ENCODE results near the gene PARP6. TPM values are rescaled to one million over a fixed set of nuclear protein-coding genes. Genes with fewer than 3 reads are reported as not detected.

The PARP6 gene
- total and polyA plus RNA-seq, 9 of the 15 experiments (the other 6 are each of a cell fraction or from before 2014, with no cell fraction given) = 14.8 to 83.2 (median 28.3) TPM

GRCh38 chr15:72319360-72319984 is 47.1 kb upstream of the PARP6 start (continued):
- TF ChIP-seq BRF1 (IDR thresholded peaks at IDR 0.05; ENCODE audit: borderline replicate concordance, extremely low read depth, insufficient read length) (no peak), SRSF3 (IDR thresholded peaks at IDR 0.05; ENCODE audit: insufficient read depth, low read length) (no peak), HDAC2 (IDR thresholded peaks at IDR 0.05) (0 out of 2 replicates have a peak, but pooled peaks have one; percentile 22), PRMT5 (CRISPR knock-in tag; IDR thresholded peaks at IDR 0.05) (peak; percentile 83; the same call in 1 of the 2 replicates), PTRF (tag; IDR thresholded peaks at IDR 0.05) (no peak), KAT8 (IDR thresholded peaks at IDR 0.05; ENCODE audit: low read depth) (no peak), GABPA (tag; conservative IDR thresholded peaks at IDR 0.05; ENCODE audit: low read depth) (no peak), PCBP2 (IDR thresholded peaks at IDR 0.05; ENCODE audit: low read depth, low read length, poor library complexity, severe bottlenecking) (no peak), POLR2A (conservative IDR thresholded peaks at IDR 0.05) (no peak), POLR3A (IDR thresholded peaks at IDR 0.05; ENCODE audit: borderline replicate concordance, extremely low read depth, insufficient read depth, insufficient read length) (no peak), MCM5 (IDR thresholded peaks at IDR 0.05; ENCODE audit: low read depth) (no peak), ATF7 (IDR thresholded peaks at IDR 0.05) (no peak), RBFOX2 (IDR thresholded peaks at IDR 0.05; ENCODE audit: low read depth, low read length) (0 out of 2 replicates have a peak, but pooled peaks have one; percentile 14), HDAC3 (IDR thresholded peaks at IDR 0.05; ENCODE audit: borderline replicate concordance, partially characterized antibody) (no peak), DIDO1 (tag; IDR thresholded peaks at IDR 0.05; ENCODE audit: low read depth) (no peak), ZBTB8A (IDR thresholded peaks at IDR 0.05; ENCODE audit: partially characterized antibody) (no peak), FIP1L1 (IDR thresholded peaks at IDR 0.05; ENCODE audit: low read depth, low read length, poor library complexity, severe bottlenecking) (peak; percentile 23), SAFB (IDR thresholded peaks at IDR 0.05; ENCODE audit: borderline replicate concordance, low read depth, low read length) (0 out of 2 replicates have a peak, but pooled peaks have one; percentile 33), SP1 (CRISPR knock-in tag; IDR thresholded peaks at IDR 0.05) (peak; percentile 10; the same call in 1 of the 2 replicates), ZNF124 (CRISPR knock-in tag; IDR thresholded peaks at IDR 0.05) (peak; percentile 84; the same call in 1 of the 2 replicates), ZNF57 (CRISPR knock-in tag; IDR thresholded peaks at IDR 0.05) (no peak), ZNF551 (CRISPR knock-in tag; IDR thresholded peaks at IDR 0.05) (no peak), ZNF444 (CRISPR knock-in tag; IDR thresholded peaks at IDR 0.05) (no peak), EP400 (IDR thresholded peaks at IDR 0.05) (no peak), ZNF274 (IDR thresholded peaks at IDR 0.05; ENCODE audit: borderline replicate concordance, low read depth, low read length) (no peak)
- TF ChIP-seq, protein P1, sequence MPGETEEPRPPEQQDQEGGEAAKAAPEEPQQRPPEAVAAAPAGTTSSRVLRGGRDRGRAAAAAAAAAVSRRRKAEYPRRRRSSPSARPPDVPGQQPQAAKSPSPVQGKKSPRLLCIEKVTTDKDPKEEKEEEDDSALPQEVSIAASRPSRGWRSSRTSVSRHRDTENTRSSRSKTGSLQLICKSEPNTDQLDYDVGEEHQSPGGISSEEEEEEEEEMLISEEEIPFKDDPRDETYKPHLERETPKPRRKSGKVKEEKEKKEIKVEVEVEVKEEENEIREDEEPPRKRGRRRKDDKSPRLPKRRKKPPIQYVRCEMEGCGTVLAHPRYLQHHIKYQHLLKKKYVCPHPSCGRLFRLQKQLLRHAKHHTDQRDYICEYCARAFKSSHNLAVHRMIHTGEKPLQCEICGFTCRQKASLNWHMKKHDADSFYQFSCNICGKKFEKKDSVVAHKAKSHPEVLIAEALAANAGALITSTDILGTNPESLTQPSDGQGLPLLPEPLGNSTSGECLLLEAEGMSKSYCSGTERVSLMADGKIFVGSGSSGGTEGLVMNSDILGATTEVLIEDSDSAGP (CRISPR knock-in tag; IDR thresholded peaks at IDR 0.05) = no peak
- TF ChIP-seq, protein P2, sequence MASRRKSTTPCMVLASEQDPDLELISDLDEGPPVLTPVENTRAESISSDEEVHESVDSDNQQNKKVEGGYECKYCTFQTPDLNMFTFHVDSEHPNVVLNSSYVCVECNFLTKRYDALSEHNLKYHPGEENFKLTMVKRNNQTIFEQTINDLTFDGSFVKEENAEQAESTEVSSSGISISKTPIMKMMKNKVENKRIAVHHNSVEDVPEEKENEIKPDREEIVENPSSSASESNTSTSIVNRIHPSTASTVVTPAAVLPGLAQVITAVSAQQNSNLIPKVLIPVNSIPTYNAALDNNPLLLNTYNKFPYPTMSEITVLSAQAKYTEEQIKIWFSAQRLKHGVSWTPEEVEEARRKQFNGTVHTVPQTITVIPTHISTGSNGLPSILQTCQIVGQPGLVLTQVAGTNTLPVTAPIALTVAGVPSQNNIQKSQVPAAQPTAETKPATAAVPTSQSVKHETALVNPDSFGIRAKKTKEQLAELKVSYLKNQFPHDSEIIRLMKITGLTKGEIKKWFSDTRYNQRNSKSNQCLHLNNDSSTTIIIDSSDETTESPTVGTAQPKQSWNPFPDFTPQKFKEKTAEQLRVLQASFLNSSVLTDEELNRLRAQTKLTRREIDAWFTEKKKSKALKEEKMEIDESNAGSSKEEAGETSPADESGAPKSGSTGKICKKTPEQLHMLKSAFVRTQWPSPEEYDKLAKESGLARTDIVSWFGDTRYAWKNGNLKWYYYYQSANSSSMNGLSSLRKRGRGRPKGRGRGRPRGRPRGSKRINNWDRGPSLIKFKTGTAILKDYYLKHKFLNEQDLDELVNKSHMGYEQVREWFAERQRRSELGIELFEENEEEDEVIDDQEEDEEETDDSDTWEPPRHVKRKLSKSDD (conservative IDR thresholded peaks at IDR 0.05; ENCODE audit: low read length) = no peak
